B cell (primary cell): ENCODE results near the gene CPA1.

ENCODE experiments used
- EZH2 ChIP-seq: IDR thresholded peaks from 2 replicates; pipeline ENCODE4 v1.6.1; 2012; ENCODE audit warnings: borderline replicate concordance, low read depth, mild to moderate bottlenecking, moderate library complexity, low read length; ENCODE audit not compliant: insufficient read depth, poor library complexity, severe bottlenecking
- TF ChIP-seq, protein P1 (sequence below): fragments of 200-600 bp; IDR thresholded peaks from one replicate; pipeline ENCODE4 v1.8.0; 2022; ENCODE audit warnings: antibody characterized with exemption, mild to moderate bottlenecking

DNA sequence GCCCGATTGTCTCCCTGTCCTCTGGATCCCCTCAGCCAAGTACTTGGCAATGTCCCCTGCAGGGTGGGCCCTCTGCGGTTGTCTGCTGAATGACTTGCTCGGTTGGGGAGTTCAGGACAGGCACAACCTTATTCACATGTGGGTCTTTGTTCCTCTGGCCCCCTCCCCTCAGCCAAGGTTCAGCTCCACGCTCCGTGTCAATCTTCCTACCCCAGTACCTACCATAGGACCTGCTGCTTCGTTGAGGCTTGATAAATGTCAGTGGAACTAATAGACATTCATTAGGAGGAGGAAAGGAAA is 28.6 kb upstream of the CPA1 start:
- TF ChIP-seq, protein P1, sequence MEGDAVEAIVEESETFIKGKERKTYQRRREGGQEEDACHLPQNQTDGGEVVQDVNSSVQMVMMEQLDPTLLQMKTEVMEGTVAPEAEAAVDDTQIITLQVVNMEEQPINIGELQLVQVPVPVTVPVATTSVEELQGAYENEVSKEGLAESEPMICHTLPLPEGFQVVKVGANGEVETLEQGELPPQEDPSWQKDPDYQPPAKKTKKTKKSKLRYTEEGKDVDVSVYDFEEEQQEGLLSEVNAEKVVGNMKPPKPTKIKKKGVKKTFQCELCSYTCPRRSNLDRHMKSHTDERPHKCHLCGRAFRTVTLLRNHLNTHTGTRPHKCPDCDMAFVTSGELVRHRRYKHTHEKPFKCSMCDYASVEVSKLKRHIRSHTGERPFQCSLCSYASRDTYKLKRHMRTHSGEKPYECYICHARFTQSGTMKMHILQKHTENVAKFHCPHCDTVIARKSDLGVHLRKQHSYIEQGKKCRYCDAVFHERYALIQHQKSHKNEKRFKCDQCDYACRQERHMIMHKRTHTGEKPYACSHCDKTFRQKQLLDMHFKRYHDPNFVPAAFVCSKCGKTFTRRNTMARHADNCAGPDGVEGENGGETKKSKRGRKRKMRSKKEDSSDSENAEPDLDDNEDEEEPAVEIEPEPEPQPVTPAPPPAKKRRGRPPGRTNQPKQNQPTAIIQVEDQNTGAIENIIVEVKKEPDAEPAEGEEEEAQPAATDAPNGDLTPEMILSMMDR = no peak
- no peak for TF ChIP-seq EZH2
